H9 (cell line): ENCODE data around the gene HLA-A. TPM values are rescaled to one million over a fixed set of nuclear protein-coding genes. Genes with fewer than 3 reads are reported as not detected.

Experiments
- DNase-seq: peaks from one replicate; pipeline ENCODE4 v3.0.0-alpha.2; 2017
- H2AFZ ChIP-seq: one replicate; pipeline ENCODE4 v1.6.1; 2013; ENCODE audit warnings: mild to moderate bottlenecking, low read length, control low read depth, moderate library complexity
- H2AK5ac ChIP-seq: 2 replicates; pipeline ENCODE4 v1.6.1; 2013; ENCODE audit warnings: low read length, control low read depth, mixed read lengths; ENCODE audit not compliant: insufficient read length
- H2BK120ac ChIP-seq: one replicate; pipeline ENCODE4 v1.6.1; 2013; ENCODE audit warnings: low read depth, mild to moderate bottlenecking, low read length, control low read depth, inconsistent platforms; ENCODE audit not compliant: poor library complexity, severe bottlenecking
- H2BK12ac ChIP-seq: 2 replicates; pipeline ENCODE4 v1.6.1; 2013; ENCODE audit warnings: low read length, control low read depth, mixed read lengths, low read depth; ENCODE audit not compliant: insufficient read length
- H2BK15ac ChIP-seq: 2 replicates; pipeline ENCODE4 v1.6.1; 2013; ENCODE audit warnings: low read depth, low read length, control low read depth
- H2BK20ac ChIP-seq: one replicate; pipeline ENCODE4 v1.6.1; 2013; ENCODE audit warnings: low read depth, mild to moderate bottlenecking, low read length, control low read depth, inconsistent platforms; ENCODE audit not compliant: poor library complexity, severe bottlenecking
- H2BK5ac ChIP-seq: 2 replicates; pipeline ENCODE4 v1.6.1; 2013; ENCODE audit warnings: low read length, control low read depth, mixed read lengths; ENCODE audit not compliant: insufficient read length
- H3K14ac ChIP-seq: 2 replicates; pipeline ENCODE4 v1.6.1; 2013; ENCODE audit warnings: low read length, control low read depth; ENCODE audit not compliant: insufficient read depth
- H3K18ac ChIP-seq: 2 replicates; pipeline ENCODE4 v1.6.1; 2013; ENCODE audit warnings: low read depth, mild to moderate bottlenecking, mixed read lengths, low read length, control low read depth; ENCODE audit not compliant: insufficient read length
- H3K23ac ChIP-seq: 2 replicates; pipeline ENCODE4 v1.6.1; 2013; ENCODE audit warnings: low read length, control low read depth, mixed read lengths, low read depth; ENCODE audit not compliant: insufficient read length
- H3K23me2 ChIP-seq: 2 replicates; pipeline ENCODE4 v1.6.1; 2013; ENCODE audit warnings: low read depth, mild to moderate bottlenecking, mixed read lengths, low read length, control low read depth; ENCODE audit not compliant: insufficient read length, poor library complexity, severe bottlenecking
- H3K27ac ChIP-seq: 2 replicates; pipeline ENCODE4 v1.5.1; 2013; ENCODE audit warnings: low read length, control low read depth, mixed read lengths, low read depth; ENCODE audit not compliant: insufficient read length
- H3K27me3 ChIP-seq: 2 replicates; pipeline ENCODE4 v1.6.1; 2013; ENCODE audit warnings: low read length, control low read depth, inconsistent platforms; ENCODE audit not compliant: insufficient read depth
- H3K4ac ChIP-seq: 2 replicates; pipeline ENCODE4 v1.6.1; 2013; ENCODE audit warnings: low read depth, mild to moderate bottlenecking, control low read depth, inconsistent platforms, low read length, moderate library complexity
- H3K4me1 ChIP-seq: 2 replicates; pipeline ENCODE4 v1.6.1; 2013; ENCODE audit warnings: low read length, control low read depth, inconsistent platforms; ENCODE audit not compliant: insufficient read depth
- H3K4me2 ChIP-seq: 2 replicates; pipeline ENCODE4 v1.6.1; 2013; ENCODE audit warnings: low read length, control low read depth, mixed read lengths; ENCODE audit not compliant: insufficient read length, insufficient read depth
- H3K56ac ChIP-seq: 2 replicates; pipeline ENCODE4 v1.6.1; 2013; ENCODE audit warnings: low read depth, mild to moderate bottlenecking, mixed read lengths, low read length, control low read depth; ENCODE audit not compliant: insufficient read length
- H3K79me1 ChIP-seq: 2 replicates; pipeline ENCODE4 v1.6.1; 2013; ENCODE audit warnings: low read depth, mild to moderate bottlenecking, moderate library complexity, low read length, control low read depth, inconsistent platforms; ENCODE audit not compliant: insufficient read depth, poor library complexity, severe bottlenecking
- H3K79me2 ChIP-seq: 2 replicates; pipeline ENCODE4 v1.6.1; 2013; ENCODE audit warnings: low read length, control low read depth, inconsistent platforms; ENCODE audit not compliant: insufficient read depth
- H3K9ac ChIP-seq: 2 replicates; pipeline ENCODE4 v1.6.1; 2013; ENCODE audit warnings: low read length, control low read depth, mixed read lengths; ENCODE audit not compliant: insufficient read length; ENCODE audit errors: extremely low read depth
- H3K9me3 ChIP-seq: one replicate; pipeline ENCODE4 v1.6.1; 2013; ENCODE audit warnings: low read depth, low read length, inconsistent platforms; ENCODE audit not compliant: control insufficient read depth
- H3T11ph ChIP-seq: one replicate; pipeline ENCODE4 v1.6.1; 2013; ENCODE audit warnings: mild to moderate bottlenecking, low read length, control low read depth, inconsistent platforms
- H4K20me1 ChIP-seq: one replicate; pipeline ENCODE4 v1.6.1; 2013; ENCODE audit not compliant: control insufficient read depth, insufficient read length, insufficient read depth
- H4K5ac ChIP-seq: 2 replicates; pipeline ENCODE4 v1.6.1; 2013; ENCODE audit warnings: low read depth, mild to moderate bottlenecking, mixed read lengths, low read length, control low read depth; ENCODE audit not compliant: insufficient read length
- H4K8ac ChIP-seq: replicated peaks from 2 replicates; pipeline ENCODE4 v1.6.1; 2013; ENCODE audit warnings: low read length, control low read depth, mixed read lengths, low read depth; ENCODE audit not compliant: insufficient read length
- H4K91ac ChIP-seq: 2 replicates; pipeline ENCODE4 v1.6.1; 2013; ENCODE audit warnings: low read depth, mild to moderate bottlenecking, moderate library complexity, mixed read lengths, low read length, control low read depth; ENCODE audit not compliant: insufficient read length
- H3K27ac Mint-ChIP-seq, 3 experiments: 2 replicates in 2 of 3; 3 replicates in 1 of 3; pipeline ENCODE4 v1.8.0; 2020 to 2021; ENCODE audit warnings: mixed read lengths in 3 of 3, mild to moderate bottlenecking in 1 of 3, moderate library complexity in 1 of 3
- H3K27me3 Mint-ChIP-seq: 2 replicates; pipeline ENCODE4 v1.8.0; 2021; ENCODE audit warnings: low read depth, mild to moderate bottlenecking, moderate library complexity, mixed read lengths
- H3K36me3 Mint-ChIP-seq, 3 experiments: 2 replicates in 2 of 3; 3 replicates in 1 of 3; pipeline ENCODE4 v1.8.0; 2020 to 2021; ENCODE audit warnings: low read depth in 3 of 3, mixed read lengths in 3 of 3; ENCODE audit not compliant: insufficient read depth in 1 of 3
- H3K4me1 Mint-ChIP-seq, 2 experiments: 2 replicates each; pipeline ENCODE4 v1.8.0; 2020; ENCODE audit warnings: mixed read lengths in 2 of 2
- H3K4me3 Mint-ChIP-seq, 2 experiments: 2 replicates in 1 of 2; 3 replicates in 1 of 2; pipeline ENCODE4 v1.8.0; 2020 to 2021; ENCODE audit warnings: mild to moderate bottlenecking in 2 of 2, mixed read lengths in 2 of 2, moderate library complexity in 1 of 2
- H3K9me3 Mint-ChIP-seq, 2 experiments: 2 replicates in 1 of 2; 3 replicates in 1 of 2; pipeline ENCODE4 v1.8.0; 2020; ENCODE audit warnings: mild to moderate bottlenecking in 2 of 2, mixed read lengths in 2 of 2, moderate library complexity in 1 of 2
- WGBS: extraction: QIAGEN DNeasy Blood & Tissue Kit; methylation state at CpG from one replicate; pipeline ENCODE4 v1.1.7; 2013; ENCODE audit warnings: missing lambda C conversion rate, low lambda C conversion rate, mixed read lengths; ENCODE audit not compliant: insufficient read length; ENCODE audit errors: extremely low coverage; 5-methylcytosine and 5-hydroxymethylcytosine counted together
- total RNA-seq: library from RNA; stranded (reverse); gene quantifications from 2 replicates; pipeline ENCODE4 v1.2.1, GENCODE V29; 2021
- TF ChIP-seq, protein P1 (sequence below): fragments of 200-600 bp; sonication (generic); conservative IDR thresholded peaks from 3 replicates; pipeline ENCODE4 v1.8.0; 2021; ENCODE audit warnings: antibody characterized with exemption, mild to moderate bottlenecking

Gene HLA-A
- total RNA-seq, 1 experiment from 2014 or later, result 248 TPM

GRCh38 chr6:29943053-29943966, 978 bp downstream of the HLA-A start:
- no peak overlapping the region for H4K8ac ChIP-seq
- H3K4ac ChIP-seq, result no peak overlapping the region
- no CpG with 5 or more reads among the region's 58 CpGs for WGBS
- TF ChIP-seq, protein P1, sequence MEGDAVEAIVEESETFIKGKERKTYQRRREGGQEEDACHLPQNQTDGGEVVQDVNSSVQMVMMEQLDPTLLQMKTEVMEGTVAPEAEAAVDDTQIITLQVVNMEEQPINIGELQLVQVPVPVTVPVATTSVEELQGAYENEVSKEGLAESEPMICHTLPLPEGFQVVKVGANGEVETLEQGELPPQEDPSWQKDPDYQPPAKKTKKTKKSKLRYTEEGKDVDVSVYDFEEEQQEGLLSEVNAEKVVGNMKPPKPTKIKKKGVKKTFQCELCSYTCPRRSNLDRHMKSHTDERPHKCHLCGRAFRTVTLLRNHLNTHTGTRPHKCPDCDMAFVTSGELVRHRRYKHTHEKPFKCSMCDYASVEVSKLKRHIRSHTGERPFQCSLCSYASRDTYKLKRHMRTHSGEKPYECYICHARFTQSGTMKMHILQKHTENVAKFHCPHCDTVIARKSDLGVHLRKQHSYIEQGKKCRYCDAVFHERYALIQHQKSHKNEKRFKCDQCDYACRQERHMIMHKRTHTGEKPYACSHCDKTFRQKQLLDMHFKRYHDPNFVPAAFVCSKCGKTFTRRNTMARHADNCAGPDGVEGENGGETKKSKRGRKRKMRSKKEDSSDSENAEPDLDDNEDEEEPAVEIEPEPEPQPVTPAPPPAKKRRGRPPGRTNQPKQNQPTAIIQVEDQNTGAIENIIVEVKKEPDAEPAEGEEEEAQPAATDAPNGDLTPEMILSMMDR, result no peak
- H3K36me3 Mint-ChIP-seq, result peaks cover 31 to 45% (median 33%) of the 10 kb centered on the region in 3 experiments
- H2BK12ac ChIP-seq, result no peak overlapping the region
- no peaks in the 10 kb centered on the region for H3K9me3 ChIP-seq
- peak overlapping the region; percentile 51 for H3K4me2 ChIP-seq
- peaks cover 8% of the 10 kb centered on the region for H3K23me2 ChIP-seq
- peak overlapping the region; percentile 67 for H3K9ac ChIP-seq
- no peaks in the 10 kb centered on the region for H3K79me2 ChIP-seq
- H3K27me3 Mint-ChIP-seq, result peaks cover 7% of the 10 kb centered on the region
- H4K91ac ChIP-seq, result no peak overlapping the region
- H3T11ph ChIP-seq, result no peak overlapping the region
- 0 out of 7 replicates have a peak overlapping the region, but pooled peaks of 1 of the 3 experiments have one; percentile 40 for H3K27ac Mint-ChIP-seq
- no peak overlapping the region for H2AK5ac ChIP-seq
- H3K79me1 ChIP-seq, result no peaks in the 10 kb centered on the region
- H2BK120ac ChIP-seq, result no peak overlapping the region
- no peak overlapping the region for H2BK5ac ChIP-seq
- H2BK20ac ChIP-seq, result no peak overlapping the region
- H3K18ac ChIP-seq, result no peak overlapping the region
- no peak overlapping the region for H2BK15ac ChIP-seq
- H3K23ac ChIP-seq, result no peak overlapping the region
- H3K56ac ChIP-seq, result no peak overlapping the region
- no peak overlapping the region; the same call in 1 of the 2 replicates for H3K14ac ChIP-seq
- no peak overlapping the region for H2AFZ ChIP-seq
- DNase-seq, result no peak
- no peaks in the 10 kb centered on the region for H3K4me1 ChIP-seq
- no peaks in the 10 kb centered on the region for H3K9me3 Mint-ChIP-seq
- peak overlapping the region; percentile 85 to 92 for H3K4me3 Mint-ChIP-seq
- H3K27ac ChIP-seq, result no peak overlapping the region
- H4K5ac ChIP-seq, result no peak overlapping the region
- H3K27me3 ChIP-seq, result no peaks in the 10 kb centered on the region
- no peaks in the 10 kb centered on the region for H4K20me1 ChIP-seq
- H3K4me1 Mint-ChIP-seq, result peaks cover 16 to 24% of the 10 kb centered on the region in 2 experiments
